Natural killer cell (primary cell): Measurements from ENCODE around the gene CEBPG. TPM values are rescaled to one million over a fixed set of nuclear protein-coding genes. Genes with fewer than 3 reads are reported as not detected.

Source experiments
- ATAC-seq, 3 donors: fragments of 150-1000 bp in 2 of 3; fragments of 200-7000 bp in 1 of 3; cut with Tn5 transposase; 1 replicate in 1 of 3; 2 replicates in 2 of 3; pipeline ENCODE4 v1.10.0; 2021; ENCODE audit warnings: mild to moderate bottlenecking in 2 of 3, moderate library complexity in 2 of 3
- DNase-seq, 2 donors: peaks; one replicate each; pipeline versions ENCODE4 v3.0.0 to v3.0.0-alpha.2; 2013 to 2021; ENCODE audit warnings: mixed read lengths in 1 of 2
- H3K27ac ChIP-seq: one replicate; pipeline ENCODE4 v1.5.1; 2013; ENCODE audit warnings: mild to moderate bottlenecking, low read length
- H3K27me3 ChIP-seq: one replicate; pipeline ENCODE4 v1.6.1; 2013; ENCODE audit warnings: low read length; ENCODE audit not compliant: control insufficient read depth, insufficient read depth
- H3K36me3 ChIP-seq: one replicate; pipeline ENCODE4 v1.6.1; 2013; ENCODE audit warnings: low read length; ENCODE audit not compliant: control insufficient read depth, insufficient read depth
- H3K4me1 ChIP-seq: one replicate; pipeline ENCODE4 v1.6.1; 2013; ENCODE audit warnings: low read length; ENCODE audit not compliant: control insufficient read depth, insufficient read depth
- H3K4me3 ChIP-seq: one replicate; pipeline ENCODE4 v1.5.1; 2013; ENCODE audit warnings: low read length
- H3K9me3 ChIP-seq: one replicate; pipeline ENCODE4 v1.6.1; 2013; ENCODE audit warnings: low read length; ENCODE audit not compliant: control insufficient read depth, insufficient read depth
- H3K27ac Mint-ChIP-seq, 2 donors: one replicate each; pipeline ENCODE4 v1.8.0; 2022; ENCODE audit warnings: mild to moderate bottlenecking in 2 of 2, mixed read lengths in 2 of 2, moderate library complexity in 1 of 2
- H3K27me3 Mint-ChIP-seq, 2 donors: one replicate each; pipeline ENCODE4 v1.8.0; 2022; ENCODE audit warnings: low read depth in 2 of 2, mixed read lengths in 2 of 2
- H3K36me3 Mint-ChIP-seq: one replicate; pipeline ENCODE4 v1.8.0; 2022; ENCODE audit warnings: mixed read lengths
- H3K4me1 Mint-ChIP-seq, 2 donors: one replicate each; pipeline ENCODE4 v1.8.0; 2022; ENCODE audit warnings: mixed read lengths in 2 of 2
- H3K4me3 Mint-ChIP-seq: one replicate; pipeline ENCODE4 v1.8.0; 2022; ENCODE audit warnings: mild to moderate bottlenecking, moderate library complexity, mixed read lengths
- H3K9me3 Mint-ChIP-seq, 2 donors: one replicate each; pipeline ENCODE4 v1.8.0; 2022; ENCODE audit warnings: mixed read lengths in 2 of 2
- CTCF ChIP-seq: fragments of 200-600 bp; IDR thresholded peaks from one replicate; pipeline ENCODE4 v1.8.0; 2022; ENCODE audit warnings: antibody characterized with exemption
- WGBS: methylation state at CpG from one replicate; pipeline ENCODE4 v1.1.7; 2013; ENCODE audit warnings: missing lambda C conversion rate; ENCODE audit not compliant: insufficient coverage; 5-methylcytosine and 5-hydroxymethylcytosine counted together
- intact Hi-C: fragments of 100-400 bp; cut with micrococcal nuclease; formaldehyde crosslinking; loops from one replicate; pipeline ENCODE4 v1.14.2; 2022
- total RNA-seq, 4 donors: library from RNA; stranded (reverse); fragments of 120-200 nt in 1 of 4; gene quantifications; one replicate each; pipeline versions ENCODE4 v1.2.3 to v1.2.4, GENCODE V29; 2013 to 2022

CEBPG gene
- total RNA-seq, 3 donors from 2014 or later (not counting 1 experiment from before 2014, with no cell fraction given) = 22.3 to 28.1 (median 23.9) TPM

GRCh38 chr19:33347300-33347699 is 26.2 kb upstream of the CEBPG start:
- DNase-seq (no peak), ATAC-seq (no peak)
- no peak overlapping the region for H3K4me3 Mint-ChIP-seq
- Histone ChIP-seq H3K4me1 (no peaks in the 10 kb centered on the region), H3K9me3 (no peaks in the 10 kb centered on the region), H3K27ac (no peak overlapping the region), H3K36me3 (no peaks in the 10 kb centered on the region), H3K4me3 (no peak overlapping the region), H3K27me3 (peaks cover 6% of the 10 kb centered on the region)
- no peaks in the 10 kb centered on the region for H3K36me3 Mint-ChIP-seq
- 89% methylated on average over 10 of the region's 10 CpGs for WGBS
- no peak overlapping the region for H3K27ac Mint-ChIP-seq
- H3K9me3 Mint-ChIP-seq = no peaks in the 10 kb centered on the region
- TF ChIP-seq CTCF = no peak
- peaks cover 15 to 44% of the 10 kb centered on the region in 2 donors for H3K27me3 Mint-ChIP-seq
- H3K4me1 Mint-ChIP-seq = no peaks in the 10 kb centered on the region
- intact Hi-C loops = no loop called here

GRCh38 chr19:33348301-33349010 is 25.1 kb upstream of the CEBPG start:
- ATAC-seq = no peak
- 72% methylated on average over 12 of the region's 12 CpGs for WGBS

GRCh38 chr19:33349319-33350289 is 23.9 kb upstream of the CEBPG start:
- H3K4me1 ChIP-seq = no peaks in the 10 kb centered on the region
- no peaks in the 10 kb centered on the region for H3K36me3 Mint-ChIP-seq
- H3K9me3 Mint-ChIP-seq = no peaks in the 10 kb centered on the region
- H3K27ac Mint-ChIP-seq = no peak overlapping the region
- H3K27me3 Mint-ChIP-seq = peaks cover 11 to 25% of the 10 kb centered on the region in 2 donors
- 80% methylated on average over 12 of the region's 12 CpGs for WGBS
- H3K27ac ChIP-seq = no peak overlapping the region
- ATAC-seq (no peak), DNase-seq (no peak)
- no peaks in the 10 kb centered on the region for H3K9me3 ChIP-seq
- no peak overlapping the region for H3K4me3 ChIP-seq
- H3K4me3 Mint-ChIP-seq = no peak overlapping the region
- no peaks in the 10 kb centered on the region for H3K27me3 ChIP-seq
- intact Hi-C loops = no loop called here
- H3K4me1 Mint-ChIP-seq = no peaks in the 10 kb centered on the region
- no peaks in the 10 kb centered on the region for H3K36me3 ChIP-seq
- TF ChIP-seq CTCF = no peak

More at GRCh38 chr19:33348301-33349010, 25.1 kb upstream of the CEBPG start:
- H3K4me1 Mint-ChIP-seq = no peaks in the 10 kb centered on the region
- no peaks in the 10 kb centered on the region for H3K36me3 Mint-ChIP-seq
- H3K36me3 ChIP-seq = no peaks in the 10 kb centered on the region
- H3K9me3 Mint-ChIP-seq = no peaks in the 10 kb centered on the region
- no peak overlapping the region for H3K27ac ChIP-seq
- no peaks in the 10 kb centered on the region for H3K9me3 ChIP-seq
- intact Hi-C loops = no loop called here
- no peak overlapping the region for H3K27ac Mint-ChIP-seq
- no peak for TF ChIP-seq CTCF
- peaks cover 15 to 36% of the 10 kb centered on the region in 2 donors for H3K27me3 Mint-ChIP-seq
- no peak for DNase-seq
- no peak overlapping the region for H3K4me3 ChIP-seq
- H3K4me3 Mint-ChIP-seq = no peak overlapping the region
- H3K27me3 ChIP-seq = no peaks in the 10 kb centered on the region
- no peaks in the 10 kb centered on the region for H3K4me1 ChIP-seq
